Suppressor macrophage treated with lipopolysaccharide for 4 hours (primary cell): ENCODE measurements around the gene UQCR11.

ENCODE experiments used
- DNase-seq: peaks from one replicate; pipeline ENCODE4 v3.0.0-alpha.2; 2020

The UQCR11 gene

GRCh38 chr19:1563251-1563650 is 42.0 kb downstream of the UQCR11 start:
- no peak for DNase-seq

DNA sequence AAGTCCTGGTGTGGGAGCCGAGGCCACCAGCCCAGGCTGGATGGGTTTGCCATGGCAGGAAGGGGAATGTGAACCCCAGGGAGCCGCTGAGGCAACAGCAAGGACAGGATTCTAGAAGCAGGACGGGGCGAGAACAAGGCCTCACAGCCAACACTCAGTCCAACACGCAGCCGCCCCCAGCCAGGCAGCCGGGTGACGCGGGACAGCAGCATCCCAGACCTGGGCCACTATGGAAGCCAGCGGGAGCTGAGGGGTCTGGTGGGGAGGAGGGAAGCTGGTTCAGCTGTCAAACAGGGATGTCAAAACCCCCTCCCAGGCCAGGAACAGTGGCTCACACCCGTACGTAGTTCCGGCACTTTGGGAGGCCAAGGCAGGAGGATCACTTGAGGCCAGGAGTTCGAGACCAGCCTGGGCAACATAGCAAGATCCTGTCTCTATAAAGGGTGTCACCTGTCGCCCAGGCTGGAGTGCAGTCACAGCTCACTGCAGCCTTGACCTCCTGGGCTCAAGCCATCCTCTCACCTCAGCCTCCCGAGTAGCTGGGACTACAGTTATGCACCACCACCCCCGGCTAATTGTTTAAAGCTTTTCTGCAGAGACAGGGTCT is 43.9 kb downstream of the UQCR11 start:
- no peak for DNase-seq

DNA sequence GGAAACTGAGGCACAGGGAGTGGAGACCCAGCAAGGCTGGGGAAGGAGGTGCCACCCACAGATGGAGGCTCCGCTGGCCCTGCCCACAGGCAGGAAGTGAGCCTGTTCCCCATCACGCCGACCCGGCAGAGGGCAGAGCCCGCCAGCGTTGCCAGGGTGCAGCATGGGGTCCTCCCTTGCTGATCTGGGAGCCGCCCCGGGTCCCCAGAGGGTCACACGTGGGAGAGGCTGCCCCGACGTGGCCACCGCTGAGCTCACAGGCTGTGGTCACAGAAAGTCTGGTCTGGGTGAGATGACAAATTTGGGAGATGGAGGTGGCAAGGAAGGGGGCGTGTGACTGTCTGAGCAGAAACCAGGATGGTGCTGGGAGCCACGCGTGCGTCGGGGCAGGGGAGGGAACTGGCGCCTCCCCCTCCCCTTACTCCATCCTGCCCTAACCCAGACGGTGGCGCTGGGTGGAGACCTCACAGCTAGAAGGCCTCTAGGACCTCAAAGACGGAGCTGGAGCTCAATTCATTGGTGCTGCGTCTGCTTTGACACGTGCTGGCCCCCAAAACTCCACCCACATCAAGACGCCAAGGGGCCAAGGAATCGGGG is 44.9 kb downstream of the UQCR11 start:
- no peak for DNase-seq

- no peak for DNase-seq
Measured at GRCh38 chr19:1558552-1558951, 46.7 kb downstream of the UQCR11 start.

DNA sequence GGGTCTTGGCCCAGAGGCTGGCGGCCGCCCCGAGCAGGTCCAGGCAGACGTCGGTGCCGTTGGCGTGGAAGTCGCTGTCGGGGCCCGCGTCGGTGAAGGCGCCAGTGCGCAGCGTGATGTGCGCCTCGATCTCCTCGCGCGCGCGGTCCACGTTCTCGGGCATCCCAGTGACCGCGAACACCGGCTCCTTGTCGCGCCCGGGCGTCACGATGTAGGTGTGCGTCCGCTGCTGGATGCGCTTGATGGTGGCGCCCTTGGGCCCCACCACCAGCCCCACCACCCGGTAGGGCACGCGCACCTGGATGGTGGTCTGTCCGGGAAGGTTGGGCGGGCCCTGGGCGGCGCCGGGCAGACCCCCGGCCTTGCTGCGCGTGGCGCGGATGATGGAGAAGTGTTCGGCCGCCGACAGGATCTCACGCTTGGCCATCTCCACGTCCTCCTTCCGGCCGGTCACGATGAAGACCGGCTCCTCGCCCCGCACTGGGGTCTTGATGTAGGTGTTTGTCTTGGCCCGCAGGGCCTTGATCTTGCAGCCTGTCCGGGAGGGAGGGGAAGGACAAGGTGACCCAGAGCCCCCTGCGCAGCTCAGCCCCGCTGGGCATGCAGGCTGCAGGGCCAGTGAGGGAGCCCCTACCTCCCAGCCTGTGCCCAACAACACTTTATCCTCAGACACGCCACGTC is 48.7 kb downstream of the UQCR11 start:
- no peak for DNase-seq

DNA sequence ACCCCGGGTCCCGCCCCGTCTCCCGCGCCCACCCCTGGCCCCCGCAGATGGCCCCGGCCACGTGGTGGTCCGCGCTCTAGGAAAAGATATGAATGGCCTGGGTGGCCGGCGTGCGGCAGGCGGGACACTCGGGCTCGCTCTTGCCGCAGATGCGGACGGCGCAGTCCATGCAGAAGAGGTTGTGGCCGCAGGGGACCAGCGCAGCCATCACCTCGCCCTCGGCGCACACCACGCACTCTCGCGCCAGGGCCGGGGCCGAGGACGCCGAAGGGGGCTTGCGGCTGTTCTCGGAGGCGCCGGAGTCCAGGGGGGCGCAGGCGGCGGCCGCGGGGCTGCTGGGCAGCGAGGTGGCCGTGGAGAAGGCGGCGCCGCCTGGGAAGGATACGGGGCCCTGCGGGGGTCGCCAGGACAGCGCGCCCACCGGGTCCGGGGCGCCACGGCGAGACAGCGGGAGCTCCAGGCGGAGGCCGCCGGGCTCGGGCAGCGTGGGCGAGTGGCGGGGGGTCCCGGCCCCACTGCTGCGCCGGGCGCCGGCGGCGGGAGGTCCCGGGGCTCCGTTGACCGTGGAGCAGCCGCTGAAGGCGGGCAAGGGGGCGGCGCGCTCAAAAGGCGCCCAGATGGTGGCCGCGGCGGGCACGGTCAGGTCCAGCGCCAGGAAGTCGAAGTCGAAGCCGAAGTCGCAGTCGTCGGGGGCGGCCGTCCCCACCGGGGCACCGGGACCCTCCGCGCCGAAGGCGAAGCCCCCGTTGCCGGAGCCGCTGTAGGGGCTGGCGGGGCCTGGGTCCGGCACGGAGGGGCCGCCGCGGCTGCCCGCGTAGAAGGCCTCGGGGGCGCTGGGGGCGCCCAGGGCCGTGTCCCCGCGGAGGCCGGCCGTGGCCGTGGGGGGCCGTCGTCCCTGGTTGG is 49.5 kb downstream of the UQCR11 start:
- DNase-seq = no peak

DNA sequence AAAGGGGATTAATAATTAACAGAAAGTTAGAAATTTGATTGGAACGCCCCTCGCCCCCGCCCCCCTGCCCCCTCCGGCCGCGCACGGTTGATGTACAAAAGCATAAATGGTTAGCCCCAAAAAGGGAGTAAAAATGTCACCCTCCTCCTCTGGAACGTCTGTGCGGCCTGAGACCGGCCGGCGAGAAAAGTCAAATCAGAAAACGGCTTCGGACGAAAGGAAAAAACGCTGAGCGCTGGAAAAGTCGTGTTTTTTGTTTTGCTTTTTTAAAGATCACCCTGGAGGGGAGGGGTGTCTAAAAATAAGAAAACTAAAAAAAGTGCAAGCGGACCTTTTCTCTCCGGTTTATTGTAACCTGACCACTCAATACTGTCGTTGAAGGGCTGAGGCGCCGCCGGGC is 50.3 kb downstream of the UQCR11 start:
- no peak for DNase-seq

- DNase-seq = no peak
Measured at GRCh38 chr19:1553415-1553814, 51.8 kb downstream of the UQCR11 start.

- DNase-seq = no peak
Measured at GRCh38 chr19:1551068-1552040, 53.9 kb downstream of the UQCR11 start.

DNA sequence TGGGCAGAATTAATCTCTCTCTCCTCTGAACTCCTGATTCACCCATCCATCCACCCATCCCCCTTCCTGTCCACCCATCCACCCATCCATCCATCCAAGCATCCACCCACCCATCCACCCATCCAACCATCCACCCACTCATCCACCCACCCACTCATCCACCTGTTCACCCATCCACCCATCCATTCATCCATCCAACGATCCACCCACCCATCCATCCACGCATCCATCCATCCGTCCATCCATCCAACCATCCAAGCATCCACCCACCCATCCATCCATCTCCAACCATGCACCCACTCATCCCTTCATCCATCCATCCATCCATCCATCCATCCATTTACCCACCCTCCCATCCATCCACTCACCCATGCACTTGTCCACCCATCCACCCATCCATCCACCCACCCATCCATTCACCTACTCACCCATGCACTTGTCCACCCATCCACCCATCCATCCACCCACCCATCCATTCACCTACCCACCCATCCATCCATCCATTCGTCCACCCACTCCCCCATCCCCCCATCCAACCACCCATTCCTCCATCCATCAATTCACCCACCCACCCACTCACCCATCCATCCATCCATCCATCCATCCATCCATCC is 55.8 kb downstream of the UQCR11 start:
- DNase-seq = no peak
